ENCODE results near the gene BRF1. TPM values are rescaled to one million over a fixed set of nuclear protein-coding genes. Genes with fewer than 3 reads are reported as not detected.

The BRF1 gene
- total and polyA plus RNA-seq, 2 donors (not counting 1 experiment from before 2014, with no cell fraction given), result 7.4 to 33.4 TPM

DNA sequence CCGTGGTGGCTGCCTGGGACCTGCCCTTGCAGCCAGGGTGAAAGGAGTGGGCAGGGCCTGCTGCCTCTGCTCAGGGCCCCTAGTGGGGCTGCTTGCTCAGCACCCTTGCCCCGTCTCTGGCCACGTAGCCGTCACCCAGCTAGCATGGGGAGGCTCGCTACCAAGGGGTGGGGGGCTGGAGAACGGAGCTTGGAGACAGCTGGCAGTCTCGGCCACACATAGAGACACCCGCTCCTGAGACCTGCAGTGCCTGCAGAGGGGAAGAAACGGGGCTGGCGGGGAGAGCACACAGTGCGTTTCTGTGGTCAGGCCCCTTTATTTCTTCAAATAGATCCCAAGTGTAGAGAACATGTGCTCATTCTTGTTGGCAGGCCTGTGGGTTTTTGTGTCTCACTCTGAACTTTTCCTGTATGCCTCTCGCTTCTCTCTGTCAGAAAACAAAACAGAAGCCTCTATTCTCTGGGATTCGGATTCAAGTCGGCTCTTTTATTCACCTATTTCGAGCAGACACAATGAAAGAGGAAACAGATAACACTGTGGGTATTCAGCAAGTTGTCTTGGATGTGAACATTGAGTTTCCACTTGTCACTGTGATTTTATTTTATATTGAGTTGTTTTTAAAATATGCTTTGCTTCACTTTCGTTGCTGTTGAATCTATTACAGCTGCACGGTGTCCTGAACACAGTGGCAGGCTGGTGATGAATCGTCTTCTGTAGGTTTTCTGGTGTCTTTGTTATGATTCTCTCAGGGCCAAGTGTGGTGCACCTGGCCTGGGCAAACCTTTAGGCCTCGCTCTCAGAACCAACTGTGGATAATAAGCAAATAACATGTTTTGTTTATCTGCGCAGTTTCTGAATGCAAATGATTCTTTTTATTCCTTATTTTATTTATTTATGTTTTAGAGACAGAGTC lies 40.3 kb upstream of the BRF1 start:
- Histone ChIP-seq H3K4me2 (ENCODE audit: extremely low read depth, insufficient read depth, low read length) (peak overlapping the region; percentile 42), H3K27me3 (ENCODE audit: control insufficient read depth, insufficient read depth, low read length) (no peaks in the 10 kb centered on the region), H3K4me3 (replicated peaks in 1 of 4; ENCODE audit: control extremely low read depth in 1 of 4, insufficient read depth in 1 of 4, low read depth in 3 of 4, low read length in 4 of 4) (no peak overlapping the region), H3K27ac (ENCODE audit: insufficient read depth, low read length) (no peak overlapping the region), H4K20me1 (ENCODE audit: control insufficient read depth, extremely low read depth, insufficient read depth, low read length) (no peaks in the 10 kb centered on the region), H3K9ac (ENCODE audit: insufficient read depth, low read length) (no peak overlapping the region), H3K79me2 (ENCODE audit: control insufficient read depth, insufficient read depth, low read length) (peaks cover 2% of the 10 kb centered on the region), H3K36me3 (ENCODE audit: control insufficient read depth, insufficient read depth, low read length) (no peaks in the 10 kb centered on the region), H3K9me3 (ENCODE audit: control insufficient read depth, insufficient read depth, low read depth, low read length) (no peaks in the 10 kb centered on the region), H3K4me1 (ENCODE audit: control insufficient read depth, extremely low read depth, insufficient read depth, low read length) (no peaks in the 10 kb centered on the region), H2AFZ (ENCODE audit: low read length) (no peak overlapping the region)
- TF ChIP-seq, protein P1, sequence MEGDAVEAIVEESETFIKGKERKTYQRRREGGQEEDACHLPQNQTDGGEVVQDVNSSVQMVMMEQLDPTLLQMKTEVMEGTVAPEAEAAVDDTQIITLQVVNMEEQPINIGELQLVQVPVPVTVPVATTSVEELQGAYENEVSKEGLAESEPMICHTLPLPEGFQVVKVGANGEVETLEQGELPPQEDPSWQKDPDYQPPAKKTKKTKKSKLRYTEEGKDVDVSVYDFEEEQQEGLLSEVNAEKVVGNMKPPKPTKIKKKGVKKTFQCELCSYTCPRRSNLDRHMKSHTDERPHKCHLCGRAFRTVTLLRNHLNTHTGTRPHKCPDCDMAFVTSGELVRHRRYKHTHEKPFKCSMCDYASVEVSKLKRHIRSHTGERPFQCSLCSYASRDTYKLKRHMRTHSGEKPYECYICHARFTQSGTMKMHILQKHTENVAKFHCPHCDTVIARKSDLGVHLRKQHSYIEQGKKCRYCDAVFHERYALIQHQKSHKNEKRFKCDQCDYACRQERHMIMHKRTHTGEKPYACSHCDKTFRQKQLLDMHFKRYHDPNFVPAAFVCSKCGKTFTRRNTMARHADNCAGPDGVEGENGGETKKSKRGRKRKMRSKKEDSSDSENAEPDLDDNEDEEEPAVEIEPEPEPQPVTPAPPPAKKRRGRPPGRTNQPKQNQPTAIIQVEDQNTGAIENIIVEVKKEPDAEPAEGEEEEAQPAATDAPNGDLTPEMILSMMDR (conservative IDR thresholded peaks at IDR 0.05 in 1 of 2, IDR thresholded peaks at IDR 0.05 in 1 of 2; ENCODE audit: low read depth in 1 of 2, low read length in 2 of 2), result no peak
- TF ChIP-seq EZH2 (IDR thresholded peaks at IDR 0.05; ENCODE audit: low read length, missing control alignments), result no peak
- DNase-seq (ENCODE audit: low read depth in 2 of 2), result peak in 1 of 2 donors; percentile 45

DNA sequence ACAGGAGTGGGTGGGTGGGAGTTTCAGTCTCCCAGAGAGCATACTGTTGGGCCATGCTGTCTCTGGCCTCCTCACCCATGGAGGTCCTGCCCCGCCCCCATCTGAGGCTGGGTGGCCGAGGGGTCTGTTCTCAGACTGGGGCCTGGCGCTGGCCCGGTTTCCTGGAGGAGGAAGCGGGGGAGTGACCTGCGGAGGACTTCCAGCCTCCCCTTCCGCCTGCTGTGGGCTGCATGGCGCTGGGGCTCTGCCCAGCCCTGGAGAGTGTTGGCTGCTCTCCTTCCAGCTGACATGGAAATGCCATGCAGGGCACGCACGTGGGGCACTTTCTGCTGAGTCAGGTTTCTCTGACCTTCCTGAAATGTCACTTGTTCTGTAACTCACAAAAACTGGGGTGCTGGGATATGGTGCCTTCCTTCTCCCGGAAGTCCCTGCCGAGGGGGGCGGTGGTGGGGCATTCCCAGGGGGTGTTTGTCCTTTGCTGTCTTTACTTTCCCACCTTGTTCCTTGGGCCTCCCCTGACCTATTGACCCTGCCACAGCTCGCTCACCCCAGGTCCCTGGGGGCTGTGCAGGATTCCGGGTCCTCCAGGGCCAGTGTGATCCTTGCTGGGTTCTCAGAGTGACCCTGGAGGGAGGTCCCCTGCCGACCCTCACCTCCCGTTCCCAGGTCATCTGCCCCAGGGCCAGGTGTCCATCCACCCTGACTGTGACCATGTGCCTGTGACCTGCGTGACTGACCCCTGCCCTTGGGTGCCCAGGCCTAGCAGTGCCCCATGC lies 37.4 kb upstream of the BRF1 start:
- Histone ChIP-seq H4K20me1 (ENCODE audit: control insufficient read depth, extremely low read depth, insufficient read depth, low read length) (no peaks in the 10 kb centered on the region), H3K9me3 (ENCODE audit: control insufficient read depth, insufficient read depth, low read depth, low read length) (no peaks in the 10 kb centered on the region), H3K4me1 (ENCODE audit: control insufficient read depth, extremely low read depth, insufficient read depth, low read length) (no peaks in the 10 kb centered on the region), H3K4me2 (ENCODE audit: extremely low read depth, insufficient read depth, low read length) (no peak overlapping the region), H3K4me3 (replicated peaks in 1 of 4; ENCODE audit: control extremely low read depth in 1 of 4, insufficient read depth in 1 of 4, low read depth in 3 of 4, low read length in 4 of 4) (no peak overlapping the region), H2AFZ (ENCODE audit: low read length) (no peak overlapping the region), H3K27me3 (ENCODE audit: control insufficient read depth, insufficient read depth, low read length) (no peaks in the 10 kb centered on the region), H3K79me2 (ENCODE audit: control insufficient read depth, insufficient read depth, low read length) (peaks cover 2% of the 10 kb centered on the region), H3K36me3 (ENCODE audit: control insufficient read depth, insufficient read depth, low read length) (no peaks in the 10 kb centered on the region), H3K9ac (ENCODE audit: insufficient read depth, low read length) (no peak overlapping the region), H3K27ac (ENCODE audit: insufficient read depth, low read length) (no peak overlapping the region)
- DNase-seq (ENCODE audit: low read depth in 2 of 2), result no peak
- no peak for TF ChIP-seq EZH2 (IDR thresholded peaks at IDR 0.05; ENCODE audit: low read length, missing control alignments)
- TF ChIP-seq, protein P1 (conservative IDR thresholded peaks at IDR 0.05 in 1 of 2, IDR thresholded peaks at IDR 0.05 in 1 of 2; ENCODE audit: low read depth in 1 of 2, low read length in 2 of 2), result no peak

DNA sequence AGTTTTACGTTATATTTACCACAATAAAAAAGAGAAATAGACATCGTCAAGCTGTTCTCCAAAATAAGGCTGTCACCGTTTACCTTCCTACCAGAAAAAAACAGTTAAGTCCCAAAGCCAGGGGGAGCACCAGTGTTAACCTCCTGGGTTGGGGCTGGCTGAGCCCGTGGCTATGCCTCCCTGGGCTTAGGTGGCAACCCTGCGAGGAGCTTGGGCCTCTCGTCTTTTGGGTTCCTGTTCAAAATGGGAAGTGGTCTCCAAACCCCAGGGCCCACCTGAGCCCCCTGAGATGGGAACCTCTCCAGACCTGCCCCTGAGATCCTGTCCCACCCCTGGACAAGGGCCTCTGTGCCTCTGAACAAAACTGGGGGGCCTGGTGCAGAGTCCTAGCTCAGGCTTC lies 36.6 kb upstream of the BRF1 start:
- Histone ChIP-seq H3K36me3 (ENCODE audit: control insufficient read depth, insufficient read depth, low read length) (no peaks in the 10 kb centered on the region), H3K4me2 (ENCODE audit: extremely low read depth, insufficient read depth, low read length) (no peak overlapping the region), H4K20me1 (ENCODE audit: control insufficient read depth, extremely low read depth, insufficient read depth, low read length) (no peaks in the 10 kb centered on the region), H3K4me3 (replicated peaks in 1 of 4; ENCODE audit: control extremely low read depth in 1 of 4, insufficient read depth in 1 of 4, low read depth in 3 of 4, low read length in 4 of 4) (no peak overlapping the region), H2AFZ (ENCODE audit: low read length) (no peak overlapping the region), H3K79me2 (ENCODE audit: control insufficient read depth, insufficient read depth, low read length) (no peaks in the 10 kb centered on the region), H3K9me3 (ENCODE audit: control insufficient read depth, insufficient read depth, low read depth, low read length) (no peaks in the 10 kb centered on the region), H3K4me1 (ENCODE audit: control insufficient read depth, extremely low read depth, insufficient read depth, low read length) (no peaks in the 10 kb centered on the region), H3K27ac (ENCODE audit: insufficient read depth, low read length) (no peak overlapping the region), H3K9ac (ENCODE audit: insufficient read depth, low read length) (no peak overlapping the region), H3K27me3 (ENCODE audit: control insufficient read depth, insufficient read depth, low read length) (no peaks in the 10 kb centered on the region)
- DNase-seq (ENCODE audit: low read depth in 2 of 2), result no peak
- TF ChIP-seq, protein P1 (conservative IDR thresholded peaks at IDR 0.05 in 1 of 2, IDR thresholded peaks at IDR 0.05 in 1 of 2; ENCODE audit: low read depth in 1 of 2, low read length in 2 of 2), result no peak
- TF ChIP-seq EZH2 (IDR thresholded peaks at IDR 0.05; ENCODE audit: low read length, missing control alignments), result no peak

All from fibroblast of lung (primary cell).